IMR-90 (cell line): ENCODE measurements around the gene MAEA. TPM values are rescaled to one million over a fixed set of nuclear protein-coding genes. Genes with fewer than 3 reads are reported as not detected.

ENCODE experiments used
- ATAC-seq: fragments of 200-7000 bp; cut with Tn5 transposase; 2 replicates; pipeline ENCODE4 v1.9.1; 2020; ENCODE audit warnings: low read depth, mild to moderate bottlenecking, moderate library complexity
- BruUV-seq: library from RNA; stranded (reverse); fragments of 400-500 nt; replicated peaks from 2 replicates; lab custom pipeline; 2021; lab: Mats Ljungman, UMichigan
- CTCF ChIA-PET: fragments of 300-600 bp; formaldehyde crosslinking; extraction: SDS; loops from one replicate; lab custom pipeline; 2021; ENCODE audit warnings: antibody characterized with exemption; lab: Yijun Ruan, JAX
- POLR2A ChIA-PET: fragments of 300-600 bp; sonication (Branson Sonifier 250); formaldehyde crosslinking; loops from one replicate; lab custom pipeline; 2022; ENCODE audit warnings: antibody characterized with exemption; ENCODE audit not compliant: unreplicated experiment; lab: Charles Lee
- DNase-seq: peaks from one replicate; pipeline ENCODE4 v3.0.0; 2013
- H2AFZ ChIP-seq: replicated peaks from 2 replicates; pipeline ENCODE3; 2013; ENCODE audit warnings: low read length, mild to moderate bottlenecking; ENCODE audit not compliant: poor library complexity
- H2AK5ac ChIP-seq: 2 replicates; pipeline ENCODE4 v1.6.1; 2013; ENCODE audit warnings: low read depth, low read length, inconsistent platforms
- H2AK9ac ChIP-seq: replicated peaks from 2 replicates; pipeline ENCODE3; 2013; ENCODE audit warnings: mild to moderate bottlenecking, low read depth, low read length, moderate library complexity; ENCODE audit not compliant: poor library complexity
- H2BK120ac ChIP-seq: 2 replicates; pipeline ENCODE4 v1.6.1; 2013; ENCODE audit warnings: low read depth, low read length, inconsistent platforms
- H2BK15ac ChIP-seq: 3 replicates; pipeline ENCODE4 v1.6.1; 2013; ENCODE audit warnings: low read depth, low read length, inconsistent platforms
- H2BK20ac ChIP-seq: 2 replicates; pipeline ENCODE4 v1.6.1; 2013; ENCODE audit warnings: low read depth, mild to moderate bottlenecking, inconsistent platforms, low read length, moderate library complexity
- H2BK5ac ChIP-seq: 2 replicates; pipeline ENCODE4 v1.6.1; 2013; ENCODE audit warnings: mild to moderate bottlenecking, low read depth, low read length, inconsistent platforms; ENCODE audit not compliant: poor library complexity, severe bottlenecking
- H3K14ac ChIP-seq: replicated peaks from 2 replicates; pipeline ENCODE4 v1.6.1; 2013; ENCODE audit warnings: low read depth, low read length, inconsistent platforms
- H3K18ac ChIP-seq: 2 replicates; pipeline ENCODE4 v1.6.1; 2013; ENCODE audit warnings: low read depth, low read length, control low read depth
- H3K23ac ChIP-seq: 2 replicates; pipeline ENCODE4 v1.6.1; 2013; ENCODE audit warnings: low read depth, low read length, inconsistent platforms
- H3K27ac ChIP-seq: 2 replicates; pipeline ENCODE4 v1.5.1; 2013; ENCODE audit warnings: mild to moderate bottlenecking, control low read depth, low read length; ENCODE audit not compliant: insufficient read depth
- H3K27me3 ChIP-seq: 2 replicates; pipeline ENCODE4 v1.6.1; 2013; ENCODE audit warnings: low read length; ENCODE audit not compliant: control insufficient read depth, insufficient read depth
- H3K36me3 ChIP-seq: 2 replicates; pipeline ENCODE4 v1.6.1; 2013; ENCODE audit warnings: low read length, mixed read lengths; ENCODE audit not compliant: control insufficient read depth, insufficient read depth
- H3K4ac ChIP-seq: 2 replicates; pipeline ENCODE4 v1.6.1; 2013; ENCODE audit warnings: low read depth, low read length, inconsistent platforms
- H3K4me1 ChIP-seq: 2 replicates; pipeline ENCODE4 v1.6.1; 2013; ENCODE audit warnings: low read length, mixed read lengths; ENCODE audit not compliant: control insufficient read depth, insufficient read depth
- H3K4me2 ChIP-seq: 2 replicates; pipeline ENCODE4 v1.6.1; 2013; ENCODE audit warnings: low read depth, mild to moderate bottlenecking, control low read depth, low read length, moderate library complexity
- H3K4me3 ChIP-seq: 2 replicates; pipeline ENCODE4 v1.5.1; 2013; ENCODE audit warnings: low read depth, mild to moderate bottlenecking, control low read depth, low read length, moderate library complexity; ENCODE audit not compliant: insufficient read depth
- H3K56ac ChIP-seq: 2 replicates; pipeline ENCODE4 v1.6.1; 2013; ENCODE audit warnings: low read length, inconsistent platforms; ENCODE audit not compliant: insufficient read depth; ENCODE audit errors: extremely low read depth
- H3K79me1 ChIP-seq, 2 experiments: 2 replicates each; pipeline ENCODE4 v1.6.1; 2013; ENCODE audit warnings: low read length in 2 of 2, inconsistent platforms in 1 of 2, low read depth in 1 of 2
- H3K9ac ChIP-seq: 2 replicates; pipeline ENCODE4 v1.6.1; 2013; ENCODE audit warnings: low read depth, low read length, control low read depth
- H3K9me1 ChIP-seq: 2 replicates; pipeline ENCODE4 v1.6.1; 2013; ENCODE audit warnings: low read length, inconsistent platforms; ENCODE audit not compliant: insufficient read depth
- H3K9me3 ChIP-seq: 2 replicates; pipeline ENCODE4 v1.6.1; 2013; ENCODE audit warnings: low read length; ENCODE audit not compliant: control insufficient read depth, insufficient read depth
- H4K20me1 ChIP-seq: 2 replicates; pipeline ENCODE4 v1.6.1; 2013; ENCODE audit warnings: low read length, inconsistent platforms; ENCODE audit not compliant: insufficient read depth
- H4K5ac ChIP-seq: 2 replicates; pipeline ENCODE4 v1.6.1; 2013; ENCODE audit warnings: mild to moderate bottlenecking, low read depth, low read length, control low read depth
- H4K8ac ChIP-seq, 2 experiments: 2 replicates each; pipeline ENCODE4 v1.6.1; 2013; ENCODE audit warnings: low read depth in 2 of 2, low read length in 2 of 2, control low read depth in 1 of 2, inconsistent platforms in 1 of 2
- H4K91ac ChIP-seq: 2 replicates; pipeline ENCODE4 v1.6.1; 2013; ENCODE audit warnings: low read depth, low read length, inconsistent platforms; ENCODE audit not compliant: insufficient read depth
- CHD1 ChIP-seq: IDR thresholded peaks from 2 replicates; pipeline ENCODE4 v1.6.1; 2012; ENCODE audit warnings: low read depth, low read length, improper control_type of control experiment
- CTCF ChIP-seq: conservative IDR thresholded peaks from 2 replicates; pipeline ENCODE4 v1.5.1; 2012; ENCODE audit warnings: mild to moderate bottlenecking, low read depth, low read length, improper control_type of control experiment
- ELK1 ChIP-seq: fragments of 150-350 bp; IDR thresholded peaks from 2 replicates; pipeline ENCODE4 v1.6.1; 2016; ENCODE audit warnings: low read depth, mild to moderate bottlenecking, low read length, moderate library complexity, borderline replicate concordance
- FOS ChIP-seq: fragments of 150-350 bp; IDR thresholded peaks from 2 replicates; pipeline ENCODE4 v1.6.1; 2016; ENCODE audit warnings: low read depth, low read length
- MAFK ChIP-seq: IDR thresholded peaks from 2 replicates; pipeline ENCODE4 v1.6.1; 2012; ENCODE audit warnings: low read depth, low read length, improper control_type of control experiment
- MAZ ChIP-seq: IDR thresholded peaks from 2 replicates; pipeline ENCODE4 v1.6.1; 2012; ENCODE audit warnings: low read depth, mild to moderate bottlenecking, low read length, improper control_type of control experiment, moderate library complexity, borderline replicate concordance
- MXI1 ChIP-seq: IDR thresholded peaks from 2 replicates; pipeline ENCODE4 v1.6.1; 2012; ENCODE audit warnings: low read depth, mild to moderate bottlenecking, low read length, moderate library complexity, borderline replicate concordance
- POLR2A ChIP-seq: IDR thresholded peaks from 2 replicates; pipeline ENCODE4 v1.6.1; 2012; ENCODE audit warnings: mild to moderate bottlenecking, low read depth, low read length
- RAD21 ChIP-seq: IDR thresholded peaks from 2 replicates; pipeline ENCODE4 v1.6.1; 2012; ENCODE audit warnings: low read length, improper control_type of control experiment
- RCOR1 ChIP-seq: IDR thresholded peaks from 2 replicates; pipeline ENCODE4 v1.6.1; 2012; ENCODE audit warnings: mild to moderate bottlenecking, low read length, improper control_type of control experiment; ENCODE audit not compliant: insufficient replicate concordance
- RFX5 ChIP-seq: IDR thresholded peaks from 2 replicates; pipeline ENCODE4 v1.8.0; 2012; ENCODE audit warnings: low read depth, mild to moderate bottlenecking, low read length, moderate library complexity
- SMC3 ChIP-seq: fragments of 150-350 bp; IDR thresholded peaks from 2 replicates; pipeline ENCODE4 v1.6.1; 2016; ENCODE audit warnings: low read depth, mild to moderate bottlenecking, antibody characterized with exemption, low read length, moderate library complexity
- WGBS, 2 experiments: methylation state at CpG; one replicate each; pipeline versions ENCODE4 v1.1.5 to v1.1.7; 2013; ENCODE audit warnings: missing lambda C conversion rate in 2 of 2; ENCODE audit not compliant: insufficient read length in 1 of 2; ENCODE audit errors: extremely low coverage in 2 of 2; 5-methylcytosine and 5-hydroxymethylcytosine counted together
- dilution Hi-C: fragments of 300-500 bp; cut with HindIII; formaldehyde crosslinking; loops from one replicate; pipeline ENCODE4 v1.14.3; 2018; ENCODE audit warnings: low sequenced_read_pairs; ENCODE audit not compliant: unreplicated experiment
- in situ Hi-C: fragments of 300-500 bp; cut with MboI; formaldehyde crosslinking; loops from 3 replicates; pipeline ENCODE4 v1.14.3; 2019; ENCODE audit warnings: low sequenced_read_pairs, inconsistent platforms, mixed read lengths
- intact Hi-C: fragments of 100-400 bp; cut with micrococcal nuclease; formaldehyde crosslinking; loops from 2 replicates; pipeline ENCODE4 v1.10.0; 2022
- polyA plus RNA-seq, 3 experiments: library from polyadenylated mRNA; depleted of rRNA; stranded (reverse); fragments of >200 nt; gene quantifications; 2 replicates each; pipeline ENCODE4 v1.2.3, GENCODE V29; 2012; ENCODE audit warnings: low replicate concordance in 1 of 3
- total RNA-seq: library from RNA; depleted of rRNA; stranded (reverse); fragments of >200 nt; gene quantifications from 2 replicates; pipeline ENCODE4 v1.2.3, GENCODE V29; 2012
- TF ChIP-seq, protein P1 (sequence below): fragments of 150-350 bp; IDR thresholded peaks from 2 replicates; pipeline ENCODE4 v1.6.1; 2017; ENCODE audit warnings: mild to moderate bottlenecking, antibody characterized with exemption, low read length, low read depth

Gene MAEA
- total and polyA plus RNA-seq, 2 of the 4 experiments (the other 2 are of a cell fraction): 61.5 to 108 TPM

DNA sequence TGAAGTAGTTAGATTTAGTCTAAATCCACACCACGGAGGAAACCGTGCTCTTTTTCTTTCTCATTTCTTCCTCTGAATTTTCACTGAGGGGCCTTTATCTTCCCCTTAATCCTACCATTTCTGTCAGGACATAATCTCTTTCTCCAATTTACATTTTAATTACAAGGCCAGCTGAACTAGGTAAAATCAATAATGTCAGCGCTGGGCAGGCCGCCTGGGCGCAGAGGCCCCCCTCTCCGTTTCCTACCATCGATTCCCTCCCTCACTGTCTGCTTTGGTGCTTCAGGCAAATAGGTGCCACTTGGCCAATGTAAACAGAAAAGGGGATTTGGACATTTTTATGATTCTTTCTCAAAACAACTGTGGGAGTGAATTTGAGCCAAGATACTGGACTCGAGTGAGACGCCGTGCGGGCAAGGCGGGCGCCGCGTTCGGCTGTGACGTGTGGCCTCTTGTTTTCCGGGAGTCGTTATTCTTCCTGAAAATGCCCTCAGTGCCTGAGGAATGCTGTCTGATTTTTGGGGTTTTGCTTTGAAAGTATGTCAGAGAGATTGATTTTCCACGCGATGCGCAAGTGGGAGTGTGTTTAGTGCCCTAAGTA lies 79.9 kb downstream of the MAEA start:
- CTCF ChIA-PET: no interaction called here
- Histone ChIP-seq H2BK5ac (no peak overlapping the region), H3K4me1 (no peaks in the 10 kb centered on the region), H3K79me1 (no peaks in the 10 kb centered on the region), H2AK5ac (no peak overlapping the region), H3K18ac (no peak overlapping the region), H2AFZ (no peak overlapping the region), H3K14ac (no peak overlapping the region), H4K5ac (no peak overlapping the region), H2BK120ac (no peak overlapping the region), H3K27me3 (no peaks in the 10 kb centered on the region), H2AK9ac (no peak overlapping the region), H3K27ac (no peak overlapping the region), H3K9me1 (no peaks in the 10 kb centered on the region; the same call in 1 of the 2 replicates), H3K9me3 (no peaks in the 10 kb centered on the region; the same call in 1 of the 2 replicates), H3K36me3 (peaks cover 23% of the 10 kb centered on the region), H4K91ac (no peak overlapping the region), H2BK15ac (no peak overlapping the region), H3K9ac (no peak overlapping the region), H3K4ac (no peak overlapping the region), H3K23ac (no peak overlapping the region), H3K4me2 (no peak overlapping the region), H3K56ac (no peak overlapping the region), H4K8ac (no peak overlapping the region), H3K4me3 (no peak overlapping the region), H2BK20ac (no peak overlapping the region), H4K20me1 (no peaks in the 10 kb centered on the region)
- intact Hi-C loops: loop anchor here (10.0 kb wide), 1 partner anchor 355 kb away; the partner anchor contains the start of genes TACC3 and TMEM129
- POLR2A ChIA-PET: no interaction called here
- TF ChIP-seq SMC3 (no peak), MAZ (no peak), POLR2A (no peak), CHD1 (no peak), RCOR1 (no peak), FOS (no peak), MAFK (no peak), RAD21 (no peak), RFX5 (no peak), CTCF (no peak), MXI1 (no peak), ELK1 (no peak)
- TF ChIP-seq, protein P1, sequence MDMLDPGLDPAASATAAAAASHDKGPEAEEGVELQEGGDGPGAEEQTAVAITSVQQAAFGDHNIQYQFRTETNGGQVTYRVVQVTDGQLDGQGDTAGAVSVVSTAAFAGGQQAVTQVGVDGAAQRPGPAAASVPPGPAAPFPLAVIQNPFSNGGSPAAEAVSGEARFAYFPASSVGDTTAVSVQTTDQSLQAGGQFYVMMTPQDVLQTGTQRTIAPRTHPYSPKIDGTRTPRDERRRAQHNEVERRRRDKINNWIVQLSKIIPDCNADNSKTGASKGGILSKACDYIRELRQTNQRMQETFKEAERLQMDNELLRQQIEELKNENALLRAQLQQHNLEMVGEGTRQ: no peak
- dilution Hi-C loops: no loop called here
- in situ Hi-C loops: no loop called here
- no peak for ATAC-seq
- DNase-seq: no peak
- WGBS, 2 experiments: 75% methylated on average over 6 of the region's 22 CpGs; no CpG with 5 or more reads in 1 of the 2 experiments
- no TSS peak for BruUV-seq
